ENCODE measurements around the gene RPTN. TPM values are rescaled to one million over a fixed set of nuclear protein-coding genes. Genes with fewer than 3 reads are reported as not detected.

RPTN gene
- total RNA-seq, 4 donors from 2014 or later, result not detected

DNA sequence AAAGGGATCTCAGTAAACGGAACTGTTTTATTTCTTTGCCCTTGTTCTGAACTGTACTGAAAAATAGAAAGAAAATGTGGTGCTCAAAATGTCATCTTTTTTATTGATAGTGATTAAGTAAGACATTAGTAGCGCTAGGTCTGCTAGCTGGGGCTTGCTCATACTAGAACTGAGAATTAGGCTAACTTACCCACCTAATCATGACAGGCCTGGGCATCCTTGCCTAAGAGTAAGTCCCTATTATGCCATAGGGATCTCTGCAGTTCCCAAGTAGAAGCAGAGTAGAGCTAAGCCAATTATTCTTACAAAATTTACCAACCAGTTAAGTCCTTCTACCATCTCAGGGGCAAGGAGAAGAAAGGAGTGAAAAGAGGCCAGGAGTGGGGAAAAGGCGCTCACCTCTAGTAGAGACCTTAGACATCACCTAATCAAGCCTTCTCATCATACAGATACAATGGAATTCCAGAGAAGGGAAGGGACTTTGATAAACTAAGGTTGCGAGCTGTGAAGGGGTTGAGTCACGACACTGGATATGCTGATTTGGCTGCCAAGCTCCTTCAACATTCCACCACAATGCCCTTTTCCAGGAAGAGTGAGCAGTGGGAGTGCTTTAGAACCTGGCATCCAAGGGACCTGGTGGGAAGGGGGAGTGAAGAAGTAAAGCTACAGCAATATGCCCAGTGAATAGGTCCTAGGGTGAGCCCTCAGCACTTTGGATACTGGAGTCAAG, 27.7 kb upstream of the RPTN start:
- intact Hi-C loops (cut with DNase I; ENCODE audit: low total_unique reads), result no loop called here
- ATAC-seq (no peak), DNase-seq (no peak)
- Histone ChIP-seq H3K4me1 (no peaks in the 10 kb centered on the region), H3K27ac (no peak overlapping the region), H3K4me3 (no peak overlapping the region), H3K27me3 (peaks cover 0 to 13% (median 6%) of the 10 kb centered on the region in 3 donors), H3K9me3 (no peaks in the 10 kb centered on the region), H3K36me3 (no peaks in the 10 kb centered on the region)
- in situ Hi-C loops (cut with MboI; ENCODE audit: low sequenced_read_pairs in 4 of 4), result loop anchor here in 3 of 4 donors (10.0 to 25.0 kb wide), 3 partner anchors 132 to 276 kb away; no protein-coding TSS in a partner anchor
- TF ChIP-seq, protein P1, sequence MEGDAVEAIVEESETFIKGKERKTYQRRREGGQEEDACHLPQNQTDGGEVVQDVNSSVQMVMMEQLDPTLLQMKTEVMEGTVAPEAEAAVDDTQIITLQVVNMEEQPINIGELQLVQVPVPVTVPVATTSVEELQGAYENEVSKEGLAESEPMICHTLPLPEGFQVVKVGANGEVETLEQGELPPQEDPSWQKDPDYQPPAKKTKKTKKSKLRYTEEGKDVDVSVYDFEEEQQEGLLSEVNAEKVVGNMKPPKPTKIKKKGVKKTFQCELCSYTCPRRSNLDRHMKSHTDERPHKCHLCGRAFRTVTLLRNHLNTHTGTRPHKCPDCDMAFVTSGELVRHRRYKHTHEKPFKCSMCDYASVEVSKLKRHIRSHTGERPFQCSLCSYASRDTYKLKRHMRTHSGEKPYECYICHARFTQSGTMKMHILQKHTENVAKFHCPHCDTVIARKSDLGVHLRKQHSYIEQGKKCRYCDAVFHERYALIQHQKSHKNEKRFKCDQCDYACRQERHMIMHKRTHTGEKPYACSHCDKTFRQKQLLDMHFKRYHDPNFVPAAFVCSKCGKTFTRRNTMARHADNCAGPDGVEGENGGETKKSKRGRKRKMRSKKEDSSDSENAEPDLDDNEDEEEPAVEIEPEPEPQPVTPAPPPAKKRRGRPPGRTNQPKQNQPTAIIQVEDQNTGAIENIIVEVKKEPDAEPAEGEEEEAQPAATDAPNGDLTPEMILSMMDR (IDR thresholded peaks at IDR 0.05 in 4 of 5, conservative IDR thresholded peaks at IDR 0.05 in 1 of 5), result no peak
- no peak for TF ChIP-seq POLR2A (IDR thresholded peaks at IDR 0.05)

DNA sequence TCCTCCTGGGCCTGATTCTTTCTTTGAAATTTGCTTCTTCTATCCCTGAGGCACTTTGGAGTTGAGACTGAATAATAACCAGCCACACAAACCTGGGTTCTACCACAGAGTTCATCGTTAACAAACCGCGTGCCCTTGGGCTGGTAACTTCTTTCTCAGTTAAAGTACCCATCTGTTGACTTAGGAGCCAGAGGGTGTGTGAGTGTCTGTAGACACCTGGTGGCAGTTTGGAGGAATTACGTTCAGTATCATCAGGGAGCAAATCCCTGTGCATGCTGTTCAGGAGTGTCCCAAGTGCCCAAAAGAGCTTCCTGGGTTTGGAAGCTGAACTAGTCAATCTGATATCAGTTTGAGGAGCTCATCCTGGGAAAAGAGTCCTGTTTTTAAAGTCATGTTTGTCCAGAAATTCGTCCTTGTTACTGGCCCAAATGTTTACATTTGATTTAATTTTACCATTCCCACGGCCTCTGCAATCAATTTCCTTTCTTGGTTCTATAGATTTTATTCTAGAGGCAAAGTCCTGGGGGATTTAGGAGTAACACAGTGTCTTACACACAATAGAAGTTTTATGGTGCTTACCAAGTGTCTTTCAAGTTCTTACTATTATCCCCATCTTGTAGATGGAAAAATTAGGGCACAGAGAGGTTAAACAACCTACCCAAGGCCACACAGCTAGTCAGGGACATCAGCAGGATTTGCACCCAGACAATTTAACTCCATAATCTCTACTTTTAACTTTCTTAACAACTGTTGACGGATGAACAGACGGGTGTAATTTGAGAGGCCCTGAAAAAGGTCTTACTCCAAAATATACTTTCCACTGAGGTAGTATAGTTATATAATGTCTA, 26.7 kb upstream of the RPTN start:
- H3K4me3 ChIP-seq, result no peak overlapping the region
- TF ChIP-seq POLR2A (IDR thresholded peaks at IDR 0.05), result no peak
- TF ChIP-seq, protein P1 (IDR thresholded peaks at IDR 0.05 in 4 of 5, conservative IDR thresholded peaks at IDR 0.05 in 1 of 5), result peak in 4 of 5 experiments; percentile 43 to 66 (median 52)
- intact Hi-C loops (cut with DNase I; ENCODE audit: low total_unique reads) (loop anchor here (1.0 kb wide), 1 partner anchor 133 kb away; no protein-coding TSS in a partner anchor), in situ Hi-C loops (cut with MboI; ENCODE audit: low sequenced_read_pairs in 4 of 4) (loop anchor here in 3 of 4 donors (10.0 to 25.0 kb wide), 3 partner anchors 131 to 277 kb away; no protein-coding TSS in a partner anchor)
- H3K27me3 ChIP-seq, result peaks cover 0 to 13% (median 6%) of the 10 kb centered on the region in 3 donors
- H3K9me3 ChIP-seq, result no peaks in the 10 kb centered on the region
- DNase-seq (no peak), ATAC-seq (peak in 1 of 2 donors; percentile 53)
- H3K36me3 ChIP-seq, result no peaks in the 10 kb centered on the region
- no peak overlapping the region for H3K27ac ChIP-seq
- H3K4me1 ChIP-seq, result no peaks in the 10 kb centered on the region

DNA sequence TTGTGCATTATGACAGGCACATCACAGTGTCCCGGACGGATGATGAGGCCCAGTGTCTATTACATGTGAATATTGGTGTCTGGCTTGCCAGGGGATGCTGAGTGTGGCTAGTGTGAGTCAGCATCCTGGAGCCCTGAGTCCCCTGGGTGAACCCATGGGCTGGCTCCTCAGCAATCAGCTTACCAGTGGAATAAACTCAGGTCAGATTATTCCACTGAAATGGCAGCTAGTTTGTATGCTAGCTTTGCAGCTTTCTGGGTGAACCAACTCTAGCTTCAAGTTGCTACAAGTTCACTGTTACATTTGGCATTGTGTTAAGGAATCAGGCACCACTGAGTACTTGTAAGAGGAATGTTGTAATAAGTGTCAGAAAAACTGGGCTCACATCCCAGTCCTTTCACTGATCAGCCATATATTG, 23.9 kb upstream of the RPTN start:
- TF ChIP-seq POLR2A (IDR thresholded peaks at IDR 0.05), result no peak
- TF ChIP-seq, protein P1 (IDR thresholded peaks at IDR 0.05 in 4 of 5, conservative IDR thresholded peaks at IDR 0.05 in 1 of 5), result no peak

DNA sequence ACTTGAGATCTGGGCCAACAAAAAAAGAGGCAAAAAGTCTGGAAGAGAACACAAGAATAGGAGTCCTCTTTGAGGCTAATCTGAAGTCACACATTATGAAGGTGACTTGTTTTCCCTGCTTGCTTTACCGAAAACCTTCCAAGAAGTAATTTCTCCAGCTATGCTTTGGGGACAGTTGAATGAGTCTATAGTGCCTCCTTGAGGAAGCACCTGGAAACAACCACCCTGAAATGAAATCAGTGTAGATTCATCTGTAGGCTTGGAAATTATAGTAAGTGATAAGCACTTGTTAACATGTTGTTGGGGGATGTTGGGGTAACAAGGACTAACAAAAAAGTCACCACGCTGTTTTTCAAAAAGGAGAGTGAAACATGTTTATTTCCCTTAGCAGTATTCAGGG, 23.4 kb upstream of the RPTN start:
- H3K27ac ChIP-seq, result no peak overlapping the region
- ATAC-seq (no peak), DNase-seq (no peak)
- in situ Hi-C loops (cut with MboI; ENCODE audit: low sequenced_read_pairs in 4 of 4) (loop anchor here (5.0 to 25.0 kb wide), 5 partner anchors 125 to 280 kb away; no protein-coding TSS in a partner anchor), intact Hi-C loops (cut with DNase I; ENCODE audit: low total_unique reads) (no loop called here)
- H3K9me3 ChIP-seq, result no peaks in the 10 kb centered on the region
- no peaks in the 10 kb centered on the region for H3K4me1 ChIP-seq
- no peak for TF ChIP-seq POLR2A (IDR thresholded peaks at IDR 0.05)
- TF ChIP-seq, protein P1 (IDR thresholded peaks at IDR 0.05 in 4 of 5, conservative IDR thresholded peaks at IDR 0.05 in 1 of 5), result peak in 1 of 5 experiments; percentile 12
- no peak overlapping the region for H3K4me3 ChIP-seq
- no peaks in the 10 kb centered on the region for H3K27me3 ChIP-seq
- H3K36me3 ChIP-seq, result no peaks in the 10 kb centered on the region

More for the DNA sequence above, 23.9 kb upstream of the RPTN start:
- H3K27me3 ChIP-seq, result no peaks in the 10 kb centered on the region
- in situ Hi-C loops (cut with MboI; ENCODE audit: low sequenced_read_pairs in 4 of 4), result loop anchor here (5.0 to 25.0 kb wide), 5 partner anchors 126 to 279 kb away; no protein-coding TSS in a partner anchor
- no peak for ATAC-seq
- no peaks in the 10 kb centered on the region for H3K9me3 ChIP-seq
- no peak overlapping the region for H3K4me3 ChIP-seq
- intact Hi-C loops (cut with DNase I; ENCODE audit: low total_unique reads), result no loop called here
- no peak overlapping the region for H3K27ac ChIP-seq
- DNase-seq, result no peak
- H3K4me1 ChIP-seq, result no peaks in the 10 kb centered on the region
- no peaks in the 10 kb centered on the region for H3K36me3 ChIP-seq

Data from gastrocnemius medialis (tissue), 4 donors.